Neural cell (in vitro differentiated cells): ENCODE data around the gene ARHGAP18. TPM values are rescaled to one million over a fixed set of nuclear protein-coding genes. Genes with fewer than 3 reads are reported as not detected.

ENCODE experiments used
- H2AFZ ChIP-seq: fragments of 200-600, 300-800 bp; sonication (generic), shearing (Covaris generic); 2 replicates; pipeline ENCODE4 v1.6.0; 2014; ENCODE audit warnings: low read depth, mild to moderate bottlenecking, antibody characterized with exemption, low read length, moderate library complexity
- H3F3A ChIP-seq: fragments of 200-600 bp; shearing (Covaris generic); 2 replicates; pipeline ENCODE4 v1.6.1; 2016; ENCODE audit warnings: mild to moderate bottlenecking, moderate library complexity, mixed read lengths, antibody characterized with exemption, low read length; ENCODE audit not compliant: insufficient read depth, poor library complexity, severe bottlenecking
- H3K27ac ChIP-seq: fragments of 200-600, 300-800 bp; sonication (generic), shearing (Covaris generic); 2 replicates; pipeline ENCODE4 v1.5.1; 2014; ENCODE audit warnings: mild to moderate bottlenecking, low read length, moderate library complexity
- H3K27me3 ChIP-seq: fragments of 300-800, 200-600 bp; sonication (generic), shearing (Covaris generic); 2 replicates; pipeline ENCODE4 v1.6.0; 2014; ENCODE audit warnings: mild to moderate bottlenecking, low read depth, low read length, moderate library complexity; ENCODE audit not compliant: insufficient read depth
- H3K36me3 ChIP-seq: fragments of 300-800, 200-600 bp; sonication (generic), shearing (Covaris generic); 2 replicates; pipeline ENCODE4 v1.5.1; 2014; ENCODE audit warnings: mild to moderate bottlenecking, antibody characterized with exemption, low read length, moderate library complexity; ENCODE audit not compliant: insufficient read depth
- H3K4me2 ChIP-seq: fragments of 300-800, 200-600 bp; sonication (generic), shearing (Covaris generic); 2 replicates; pipeline ENCODE4 v1.6.0; 2014; ENCODE audit warnings: mild to moderate bottlenecking, low read length
- H3K4me3 ChIP-seq: fragments of 300-800, 200-600 bp; sonication (generic), shearing (Covaris generic); 2 replicates; pipeline ENCODE4 v1.5.1; 2014; ENCODE audit warnings: mild to moderate bottlenecking, low read length, moderate library complexity
- H3K79me2 ChIP-seq: fragments of 200-600 bp; shearing (Covaris generic); replicated peaks from 2 replicates; pipeline ENCODE4 v1.6.0; 2014; ENCODE audit warnings: mild to moderate bottlenecking, low read length, moderate library complexity; ENCODE audit not compliant: insufficient read depth
- H3K9ac ChIP-seq: fragments of 300-800, 200-600 bp; sonication (generic), shearing (Covaris generic); 2 replicates; pipeline ENCODE4 v1.6.1; 2016; ENCODE audit warnings: mild to moderate bottlenecking, low read length, mixed read lengths
- H3K9me2 ChIP-seq: fragments of 200-600 bp; shearing (Covaris generic); 2 replicates; pipeline ENCODE4 v1.6.1; 2016; ENCODE audit warnings: mild to moderate bottlenecking, low read length, mixed read lengths; ENCODE audit not compliant: insufficient read depth
- H3K9me3 ChIP-seq: fragments of 200-600, 300-800 bp; sonication (generic), shearing (Covaris generic); 2 replicates; pipeline ENCODE4 v1.6.1; 2016; ENCODE audit warnings: mild to moderate bottlenecking, mixed run types, low read length, moderate library complexity, mixed read lengths
- H4K20me1 ChIP-seq: fragments of 200-600 bp; shearing (Covaris generic); 2 replicates; pipeline ENCODE4 v1.6.1; 2016; ENCODE audit warnings: mild to moderate bottlenecking, mixed run types; ENCODE audit not compliant: insufficient read depth
- CTCF ChIP-seq: fragments of 450-650 bp; IDR thresholded peaks from 2 replicates; pipeline ENCODE4 v1.5.1; 2014; ENCODE audit warnings: antibody characterized with exemption, mild to moderate bottlenecking, moderate library complexity; ENCODE audit not compliant: poor library complexity, severe bottlenecking
- EP300 ChIP-seq: fragments of 450-650 bp; conservative IDR thresholded peaks from 2 replicates; pipeline ENCODE4 v1.6.1; 2014; ENCODE audit warnings: antibody characterized with exemption, mild to moderate bottlenecking, moderate library complexity; ENCODE audit not compliant: poor library complexity, severe bottlenecking
- EZH2 ChIP-seq: fragments of 200-600, 300-800 bp; shearing (Covaris generic), sonication (generic); IDR thresholded peaks from 2 replicates; pipeline ENCODE4 v1.6.1; 2014; ENCODE audit warnings: antibody characterized with exemption, low read length, borderline replicate concordance, mild to moderate bottlenecking; ENCODE audit not compliant: insufficient read depth, poor library complexity, severe bottlenecking
- MXI1 ChIP-seq: fragments of 450-650 bp; conservative IDR thresholded peaks from 2 replicates; pipeline ENCODE4 v1.6.1; 2014; ENCODE audit warnings: antibody characterized with exemption, mild to moderate bottlenecking; ENCODE audit not compliant: poor library complexity, severe bottlenecking
- POLR2AphosphoS5 ChIP-seq: IDR thresholded peaks from 2 replicates; pipeline ENCODE4 v1.6.1; 2012
- RAD21 ChIP-seq: fragments of 450-650 bp; conservative IDR thresholded peaks from 2 replicates; pipeline ENCODE4 v1.6.1; 2014; ENCODE audit warnings: antibody characterized with exemption, mild to moderate bottlenecking, moderate library complexity
- REST ChIP-seq: IDR thresholded peaks from 2 replicates; pipeline ENCODE4 v1.6.1; 2012; ENCODE audit warnings: borderline replicate concordance
- SMC3 ChIP-seq: fragments of 450-650 bp; conservative IDR thresholded peaks from 2 replicates; pipeline ENCODE4 v1.6.1; 2014; ENCODE audit warnings: antibody characterized with exemption, mild to moderate bottlenecking, moderate library complexity; ENCODE audit not compliant: poor library complexity
- TAF1 ChIP-seq: IDR thresholded peaks from 2 replicates; pipeline ENCODE4 v1.6.1; 2012; ENCODE audit warnings: low read depth
- polyA plus RNA-seq: library from polyadenylated mRNA; depleted of rRNA; stranded (reverse); fragments of >200 nt; gene quantifications from 2 replicates; pipeline ENCODE4 v1.2.3, GENCODE V29; 2014

The ARHGAP18 gene
- polyA plus RNA-seq, 1 donor from 2014 or later: 4.7 TPM

- H3F3A ChIP-seq: no peaks in the 10 kb centered on the region
- H3K9me2 ChIP-seq: no peaks in the 10 kb centered on the region
- no peaks in the 10 kb centered on the region for H3K36me3 ChIP-seq
- no peaks in the 10 kb centered on the region for H3K27me3 ChIP-seq
- no peak overlapping the region for H2AFZ ChIP-seq
- no peak overlapping the region for H3K9ac ChIP-seq
- no peaks in the 10 kb centered on the region for H4K20me1 ChIP-seq
- no peak for TF ChIP-seq TAF1
- no peak for TF ChIP-seq MXI1
- H3K4me2 ChIP-seq: no peak overlapping the region
- no peak overlapping the region for H3K4me3 ChIP-seq
- no peaks in the 10 kb centered on the region for H3K9me3 ChIP-seq
- no peaks in the 10 kb centered on the region for H3K79me2 ChIP-seq
- H3K27ac ChIP-seq: no peak overlapping the region
Observed at GRCh38 chr6:129684903-129685661, 24.9 kb downstream of the ARHGAP18 start.

GRCh38 chr6:129684323-129684884, 25.6 kb downstream of the ARHGAP18 start:
- H3K36me3 ChIP-seq: no peaks in the 10 kb centered on the region
- H3K27me3 ChIP-seq: no peaks in the 10 kb centered on the region
- H3K79me2 ChIP-seq: no peaks in the 10 kb centered on the region
- H3K9me2 ChIP-seq: no peaks in the 10 kb centered on the region
- no peak overlapping the region for H3K27ac ChIP-seq
- H3K4me3 ChIP-seq: no peak overlapping the region
- H3K9ac ChIP-seq: no peak overlapping the region
- TF ChIP-seq RAD21: no peak
- TF ChIP-seq REST: no peak
- no peak for TF ChIP-seq TAF1
- TF ChIP-seq EP300: no peak
- no peak for TF ChIP-seq MXI1
- TF ChIP-seq POLR2AphosphoS5: no peak
- TF ChIP-seq CTCF: no peak
- TF ChIP-seq EZH2: no peak
- TF ChIP-seq SMC3: no peak
- no peaks in the 10 kb centered on the region for H3K9me3 ChIP-seq
- no peaks in the 10 kb centered on the region for H4K20me1 ChIP-seq
- no peaks in the 10 kb centered on the region for H3F3A ChIP-seq
- no peak overlapping the region for H3K4me2 ChIP-seq
- no peak overlapping the region for H2AFZ ChIP-seq
